Smooth muscle cell (in vitro differentiated cells): ENCODE measurements around the gene AFP. TPM values are rescaled to one million over a fixed set of nuclear protein-coding genes. Genes with fewer than 3 reads are reported as not detected.

Experiments
- DNase-seq: peaks from one replicate; lab custom pipeline; 2025; ENCODE audit not compliant: unreplicated experiment; lab: John Stamatoyannopoulos, UW
- H2AFZ ChIP-seq: fragments of 200-600 bp; sonication (generic); 2 replicates; pipeline ENCODE4 v1.6.0; 2016; ENCODE audit warnings: antibody characterized with exemption, low read depth, mild to moderate bottlenecking
- H3F3A ChIP-seq: fragments of 200-600 bp; sonication (generic); 2 replicates; pipeline ENCODE4 v1.6.0; 2017; ENCODE audit warnings: antibody characterized with exemption, low read depth
- H3K27ac ChIP-seq: fragments of 200-600 bp; sonication (generic); 2 replicates; pipeline ENCODE4 v1.5.1; 2016; ENCODE audit warnings: low read depth, mild to moderate bottlenecking
- H3K27me3 ChIP-seq: fragments of 200-600 bp; sonication (generic); 2 replicates; pipeline ENCODE4 v1.6.1; 2016; ENCODE audit warnings: low read depth, mild to moderate bottlenecking
- H3K36me3 ChIP-seq: fragments of 200-600 bp; sonication (generic); 2 replicates; pipeline ENCODE4 v1.5.1; 2016; ENCODE audit warnings: low read depth
- H3K4me1 ChIP-seq: fragments of 200-600 bp; sonication (generic); 2 replicates; pipeline ENCODE4 v1.5.1; 2016; ENCODE audit warnings: low read depth
- H3K4me2 ChIP-seq: fragments of 200-600 bp; sonication (generic); 2 replicates; pipeline ENCODE4 v1.6.0; 2016; ENCODE audit warnings: mild to moderate bottlenecking
- H3K4me3 ChIP-seq: fragments of 200-600 bp; sonication (generic); 2 replicates; pipeline ENCODE4 v1.5.1; 2016; ENCODE audit warnings: mild to moderate bottlenecking
- H3K79me2 ChIP-seq: fragments of 200-600 bp; sonication (generic); 2 replicates; pipeline ENCODE4 v1.6.0; 2016; ENCODE audit warnings: low read depth, mild to moderate bottlenecking
- H3K9ac ChIP-seq: fragments of 200-600 bp; sonication (generic); 2 replicates; pipeline ENCODE4 v1.6.0; 2016; ENCODE audit warnings: low read depth
- H3K9me3 ChIP-seq: fragments of 200-600 bp; sonication (generic); replicated peaks from 2 replicates; pipeline ENCODE4 v1.5.1; 2016; ENCODE audit warnings: low read depth
- H4K20me1 ChIP-seq: fragments of 200-600 bp; sonication (generic); 2 replicates; pipeline ENCODE4 v1.6.0; 2016; ENCODE audit warnings: low read depth
- CTCF ChIP-seq: fragments of 200-600 bp; sonication (generic); IDR thresholded peaks from 2 replicates; pipeline ENCODE4 v1.5.1; 2017; ENCODE audit warnings: borderline replicate concordance, mild to moderate bottlenecking, antibody characterized with exemption; ENCODE audit not compliant: insufficient read depth, poor library complexity, severe bottlenecking
- WGBS: methylation state at CpG from one replicate; pipeline ENCODE4 v1.1.7; 2016; ENCODE audit warnings: low lambda C conversion rate; 5-methylcytosine and 5-hydroxymethylcytosine counted together
- polyA plus RNA-seq: library from polyadenylated mRNA; unstranded; fragments of >200 nt; fragmentation: Nextera tagmentation; extraction: Ambion mirVana; gene quantifications from 2 replicates; pipeline ENCODE4 v1.2.1, GENCODE V29; 2016
- total RNA-seq: library from RNA; depleted of rRNA; stranded (reverse); fragments of >200 nt; gene quantifications from 2 replicates; pipeline ENCODE4 v1.2.3, GENCODE V29; 2014

The AFP gene
- total and polyA plus RNA-seq, 2 experiments from 2014 or later = 5.0 to 6.0 TPM

DNA sequence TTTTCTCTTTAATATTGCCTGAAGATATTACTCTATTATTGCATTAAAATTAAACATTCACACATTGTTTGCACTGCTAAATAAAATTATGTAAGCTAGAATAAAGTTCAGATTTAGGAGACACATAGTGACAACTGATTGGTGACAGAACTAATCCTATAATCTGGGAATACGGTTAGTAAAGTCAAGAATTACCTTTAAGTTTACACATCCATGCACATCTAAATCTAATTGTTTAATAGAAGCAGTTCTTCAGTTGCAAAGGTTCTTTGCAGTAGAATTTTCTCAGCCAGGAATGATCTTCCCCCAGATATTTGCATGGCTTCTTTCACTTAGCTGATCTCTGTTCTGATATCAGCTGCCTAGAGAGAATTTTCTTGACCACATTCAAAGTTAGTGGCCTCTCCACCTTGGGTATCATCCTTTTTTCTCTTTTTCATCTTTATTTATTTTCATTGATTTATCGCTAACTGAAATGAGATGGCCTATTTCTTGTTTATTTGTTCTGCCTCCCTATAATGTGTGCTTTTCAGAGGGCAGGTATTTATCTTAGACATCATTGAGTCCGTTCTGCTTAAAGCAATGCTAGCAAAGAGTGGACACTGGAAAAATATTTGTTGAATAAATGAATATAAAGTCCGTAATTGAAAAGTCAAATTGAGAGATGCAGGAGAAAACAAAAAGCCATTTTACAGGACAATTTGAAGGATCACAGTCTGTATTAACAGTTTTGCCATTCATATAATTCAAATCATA, 12.6 kb downstream of the AFP start:
- Histone ChIP-seq H3K36me3 (no peaks in the 10 kb centered on the region), H3K27ac (no peak overlapping the region), H3K4me1 (peaks cover 16% of the 10 kb centered on the region), H3K9me3 (no peaks in the 10 kb centered on the region), H3K9ac (no peak overlapping the region), H3K27me3 (no peaks in the 10 kb centered on the region), H3K4me2 (no peak overlapping the region), H3K4me3 (no peak overlapping the region), H3F3A (peaks cover 4% of the 10 kb centered on the region), H4K20me1 (no peaks in the 10 kb centered on the region), H3K79me2 (no peaks in the 10 kb centered on the region), H2AFZ (no peak overlapping the region)
- DNase-seq = no peak
- TF ChIP-seq CTCF = no peak
- 90% methylated on average over 4 of the region's 4 CpGs for WGBS

- peak overlapping the region; percentile 40 for H3K9ac ChIP-seq
- no peak overlapping the region for H3K4me3 ChIP-seq
- H3K27ac ChIP-seq = peak overlapping the region; percentile 87
- H2AFZ ChIP-seq = peak overlapping the region; percentile 81
- H3K27me3 ChIP-seq = no peaks in the 10 kb centered on the region
- 32% methylated on average over 9 of the region's 9 CpGs for WGBS
- peaks cover 16% of the 10 kb centered on the region for H3K4me1 ChIP-seq
- H3K79me2 ChIP-seq = no peaks in the 10 kb centered on the region
- H3K9me3 ChIP-seq = no peaks in the 10 kb centered on the region
- peak overlapping the region; percentile 66 for H3K4me2 ChIP-seq
- TF ChIP-seq CTCF = no peak
- H3F3A ChIP-seq = peaks cover 4% of the 10 kb centered on the region
- no peaks in the 10 kb centered on the region for H3K36me3 ChIP-seq
- DNase-seq = no peak
- no peaks in the 10 kb centered on the region for H4K20me1 ChIP-seq
These were observed 14.5 kb downstream of the AFP start for GRCh38 chr4:73450398-73451004.

GRCh38 chr4:73451404-73451803, 15.4 kb downstream of the AFP start:
- Histone ChIP-seq H3K27ac (peak overlapping the region; percentile 87), H3F3A (peaks cover 4% of the 10 kb centered on the region), H3K4me2 (no peak overlapping the region), H3K4me1 (peaks cover 16% of the 10 kb centered on the region), H3K27me3 (no peaks in the 10 kb centered on the region), H3K9ac (no peak overlapping the region), H3K79me2 (no peaks in the 10 kb centered on the region), H3K36me3 (no peaks in the 10 kb centered on the region), H4K20me1 (no peaks in the 10 kb centered on the region), H3K9me3 (no peaks in the 10 kb centered on the region), H3K4me3 (no peak overlapping the region), H2AFZ (no peak overlapping the region)
- 77% methylated on average over 3 of the region's 3 CpGs for WGBS
- TF ChIP-seq CTCF = no peak
- DNase-seq = no peak
